IPS DF 4.7 (cell line): Measurements from ENCODE around the gene SRRM5.
"Not testable (repeated sequence)": the region's sequence is repeated elsewhere in the genome, so short reads cannot be mapped to it uniquely, and the experiment has no call there.

ENCODE experiments used
- DNase-seq: peaks from one replicate; pipeline ENCODE4 v3.0.0-alpha.2; 2013; ENCODE audit warnings: low spot score; ENCODE audit errors: extremely low read depth

The SRRM5 gene

DNA sequence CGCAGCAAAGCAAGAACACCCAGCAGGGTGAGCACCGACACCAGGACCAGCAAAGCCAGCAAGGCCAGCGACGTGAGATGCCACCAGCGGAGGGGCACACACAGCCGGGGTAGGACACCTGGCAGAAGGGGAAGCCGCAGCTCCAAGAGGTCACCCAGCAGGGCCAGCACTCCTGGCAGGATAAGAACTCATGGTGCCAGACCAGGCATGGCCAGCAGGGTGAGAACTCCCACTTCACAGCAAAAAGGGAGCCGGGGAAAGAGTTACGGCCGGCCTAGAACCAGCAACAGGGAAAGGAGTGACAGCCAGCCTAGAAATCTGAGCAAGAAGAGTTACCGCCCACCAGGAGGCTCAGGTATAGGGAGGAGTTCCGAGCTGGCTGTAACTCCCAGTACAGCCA lies 486 bp downstream of the SRRM5 start:
- no peak for DNase-seq

- DNase-seq: no peak
These were observed 4.4 kb downstream of the SRRM5 start for GRCh38 chr19:43616306-43616705.

- DNase-seq: no peak
These were observed 5.1 kb downstream of the SRRM5 start for GRCh38 chr19:43616954-43617353.

- no peak for DNase-seq
These were observed 7.0 kb downstream of the SRRM5 start for GRCh38 chr19:43618921-43619261.

DNA sequence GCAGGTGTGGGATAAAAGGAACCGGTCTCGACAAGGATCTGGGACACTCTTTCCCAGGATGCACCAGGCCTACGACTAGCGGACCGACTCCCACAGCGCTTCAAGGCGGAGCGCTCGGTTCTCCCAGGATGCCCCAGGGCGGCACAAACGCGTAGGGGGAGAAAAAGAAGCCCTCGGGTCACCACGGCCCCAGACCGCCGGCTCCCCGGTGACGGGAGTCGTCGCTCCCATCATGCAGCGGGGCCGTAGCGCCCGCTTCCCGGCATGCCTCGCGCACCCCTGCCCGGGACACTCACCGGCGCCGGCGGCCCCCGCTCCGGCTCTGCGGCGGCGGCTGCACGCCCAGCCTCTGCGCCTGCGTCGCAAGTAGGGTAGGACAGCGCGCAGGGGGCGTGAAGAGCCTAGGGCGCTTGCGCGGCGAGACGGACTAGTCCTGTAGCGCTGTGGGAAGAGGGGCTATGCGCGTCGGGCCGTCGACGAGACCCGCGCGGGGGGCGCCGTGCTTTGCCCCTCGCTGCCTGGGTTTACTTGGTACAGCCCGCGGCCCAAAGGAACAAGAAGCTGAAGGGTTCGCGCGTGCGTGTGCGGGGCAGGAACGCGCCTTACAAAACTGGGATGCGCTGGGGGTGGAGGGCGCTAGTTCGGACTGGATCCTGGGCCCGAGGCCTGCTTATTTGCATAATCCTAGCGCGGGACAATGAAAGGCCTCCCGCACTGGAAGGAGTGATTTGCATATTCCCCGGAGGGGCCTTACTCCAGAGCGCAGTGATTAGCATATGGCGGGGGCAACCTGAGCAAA lies 7.6 kb downstream of the SRRM5 start, which contains the start of gene ZNF428:
Gene ZNF428 (minus strand): TSS at position 368 of the 799 bp plus-strand sequence. CDS start 5,325 bp downstream, outside the sequence.
- no peak for DNase-seq

GRCh38 chr19:43620061-43621001 lies 8.4 kb downstream of the SRRM5 start:
- DNase-seq: no peak

DNA sequence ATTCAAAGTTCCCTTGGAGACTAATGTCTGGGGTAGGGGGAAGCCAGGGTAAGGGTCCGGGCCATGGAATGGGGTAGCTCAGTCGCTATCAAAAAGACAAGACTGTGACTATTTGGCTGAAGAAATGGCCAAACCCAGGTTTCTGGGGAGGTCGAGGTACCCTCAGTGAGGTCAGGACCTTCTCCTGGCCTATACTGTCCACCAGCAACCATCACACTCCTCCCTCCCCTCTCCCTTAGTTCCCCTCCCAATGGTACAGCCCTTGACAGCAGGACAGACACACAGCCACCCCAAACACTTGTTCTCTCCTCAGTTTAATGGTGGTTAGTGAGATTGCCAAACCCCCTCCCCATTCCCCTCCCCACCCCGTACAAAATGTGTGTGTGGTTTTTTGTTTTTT lies 10.2 kb downstream of the SRRM5 start:
- no peak for DNase-seq

GRCh38 chr19:43622956-43623355 lies 11.1 kb downstream of the SRRM5 start:
- DNase-seq: no peak

GRCh38 chr19:43623889-43624670 lies 12.2 kb downstream of the SRRM5 start:
- DNase-seq: no peak

DNA sequence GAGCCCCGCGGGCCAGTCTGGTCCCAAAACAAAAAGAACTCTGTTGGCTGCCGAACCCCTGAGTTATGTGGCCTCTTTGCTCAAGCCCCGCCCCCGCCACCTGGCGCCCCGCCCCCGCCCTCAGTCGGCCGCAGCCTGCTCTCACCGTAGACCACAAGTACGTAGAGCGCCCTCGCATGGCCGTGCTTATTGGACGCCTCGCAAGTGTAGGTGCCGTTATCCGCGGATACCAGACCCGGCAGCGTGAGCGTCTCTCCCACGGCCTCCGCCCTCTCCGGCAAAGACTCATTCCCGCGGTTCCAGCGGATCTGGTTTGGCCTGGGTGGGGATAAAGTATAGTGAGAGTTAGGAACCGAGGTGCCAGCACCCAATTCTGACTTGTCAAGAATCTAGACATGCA lies 13.0 kb downstream of the SRRM5 start:
- no peak for DNase-seq

- no peak for DNase-seq
These were observed 14.2 kb downstream of the SRRM5 start for GRCh38 chr19:43625918-43626579.

- no peak for DNase-seq
These were observed 14.9 kb downstream of the SRRM5 start for GRCh38 chr19:43626838-43627237.

- DNase-seq: no peak
These were observed 16.9 kb downstream of the SRRM5 start for GRCh38 chr19:43628646-43629326.

- DNase-seq: no peak
These were observed 19.6 kb downstream of the SRRM5 start for GRCh38 chr19:43631491-43631890.

DNA sequence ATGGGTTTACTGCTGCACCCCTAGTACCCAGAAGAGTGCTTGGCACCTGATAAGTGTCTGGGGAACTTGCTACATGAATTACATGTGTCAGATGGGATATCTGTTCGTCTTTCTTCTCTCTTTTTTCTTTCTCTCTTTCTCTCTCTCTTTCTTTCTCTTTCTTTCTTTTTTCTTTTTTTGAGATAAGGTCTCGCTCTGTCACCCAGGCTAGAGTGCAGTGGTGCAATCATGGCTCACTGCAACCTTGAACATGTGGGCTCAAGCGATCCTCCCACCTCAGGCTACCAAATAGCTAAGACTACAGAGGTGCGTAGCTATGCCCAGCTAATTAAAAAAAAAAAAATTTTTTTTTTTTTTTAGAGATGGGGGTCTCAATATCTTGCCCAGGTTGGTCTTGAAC lies 21.6 kb downstream of the SRRM5 start:
- no peak for DNase-seq

- DNase-seq: no peak
These were observed 22.2 kb downstream of the SRRM5 start for GRCh38 chr19:43634068-43634467.

DNA sequence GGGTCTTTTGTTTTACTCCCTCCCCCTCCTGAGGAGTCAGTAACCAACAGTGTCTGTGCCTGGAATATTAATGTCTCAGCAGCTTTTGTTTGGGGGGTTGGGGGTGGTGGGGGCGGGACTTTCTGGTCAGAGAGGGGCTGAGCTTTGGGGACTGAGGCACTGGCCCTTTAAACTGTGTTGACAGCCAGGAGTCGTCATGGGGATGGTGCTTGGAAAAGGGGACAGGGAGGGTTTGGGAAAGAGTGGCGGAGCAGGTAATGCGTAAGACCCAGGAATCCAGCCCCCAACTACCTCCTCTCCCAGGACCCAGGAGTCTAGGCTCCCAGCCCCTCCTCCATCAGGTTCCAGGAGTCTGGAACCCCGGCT lies 22.6 kb downstream of the SRRM5 start:
- no peak for DNase-seq

DNA sequence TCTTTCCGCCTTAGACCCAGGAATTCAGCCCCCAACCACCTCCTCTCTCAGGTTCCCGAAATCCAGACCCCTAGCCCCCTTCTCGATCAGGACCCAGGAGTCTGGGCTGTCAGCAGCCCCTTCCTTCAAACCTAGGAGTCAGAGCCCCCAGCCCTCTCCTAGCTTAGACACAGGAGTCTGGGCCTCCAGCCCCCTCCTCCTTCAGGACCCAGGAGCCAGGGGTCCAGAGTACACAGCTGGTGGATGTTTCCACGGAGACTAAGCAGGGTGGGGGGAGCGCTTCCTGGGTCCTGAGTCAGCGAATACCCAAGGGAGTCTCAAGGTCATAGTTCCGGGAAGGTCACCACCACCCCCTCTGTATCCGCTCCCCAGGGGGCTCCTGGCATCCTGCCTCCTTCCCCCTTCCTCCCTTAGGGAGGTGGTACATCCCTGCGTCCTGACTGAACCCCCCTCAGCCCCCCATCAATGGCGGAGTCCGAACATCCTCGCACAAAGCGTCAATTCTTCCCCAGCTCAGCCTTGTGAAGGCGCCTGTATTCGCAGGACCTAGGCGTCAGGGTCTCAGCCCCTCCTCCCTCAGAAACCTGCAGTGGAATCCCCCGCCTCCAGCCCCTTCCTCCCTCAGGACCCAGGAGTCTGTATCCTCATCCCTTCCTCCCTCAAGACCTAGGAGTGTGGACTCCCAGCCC lies 23.1 kb downstream of the SRRM5 start:
- no peak for DNase-seq

DNA sequence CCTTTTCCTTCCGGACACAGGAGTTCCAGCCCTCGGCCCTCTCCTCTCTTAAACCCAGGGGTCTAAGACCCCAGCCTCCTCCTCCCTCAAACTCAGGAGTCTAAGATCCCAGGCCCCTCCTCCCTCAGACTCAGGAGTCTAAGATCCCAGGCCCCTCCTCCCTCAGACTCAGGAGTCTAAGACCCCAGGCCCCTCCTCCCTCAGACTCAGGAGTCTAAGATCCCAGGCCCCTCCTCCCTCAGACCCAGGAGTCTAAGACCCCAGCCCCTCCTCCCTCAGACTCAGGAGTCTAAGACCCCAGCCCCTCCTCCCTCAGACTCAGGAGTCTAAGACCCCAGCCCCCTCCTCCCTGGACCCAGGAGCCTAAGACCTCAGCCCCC lies 23.7 kb downstream of the SRRM5 start:
- DNase-seq: not testable (repeated sequence)

DNA sequence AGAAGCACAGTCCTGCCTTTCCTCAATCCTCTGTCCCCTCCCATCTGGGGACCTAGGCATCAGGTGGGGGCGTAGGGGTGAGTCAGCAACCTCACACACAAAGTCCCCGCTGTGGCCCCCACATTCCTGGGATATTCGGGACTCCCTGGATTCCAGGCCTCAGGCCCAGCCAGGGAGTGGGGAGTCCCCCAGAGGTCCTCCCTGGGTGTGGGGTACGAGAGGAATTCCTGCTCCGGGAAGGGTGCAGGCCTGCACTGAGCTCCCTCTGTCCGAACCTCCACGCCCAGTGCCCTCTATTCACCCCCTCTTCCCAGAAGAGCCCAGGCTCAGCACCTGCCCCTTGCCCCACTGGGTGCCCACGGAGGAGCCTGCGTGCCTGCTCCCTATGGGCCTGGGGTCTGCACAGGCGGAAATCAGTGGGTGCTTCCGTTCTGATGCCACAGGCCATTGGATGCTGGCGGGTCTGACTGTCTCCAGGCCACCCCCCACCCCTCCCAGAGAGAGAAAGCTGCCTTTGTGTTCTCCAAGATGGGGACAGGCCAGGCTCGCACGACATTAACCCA lies 24.3 kb downstream of the SRRM5 start:
- no peak for DNase-seq
